GM21723 (cell line): Measurements from ENCODE around the gene NDE1.
"Not testable (repeated sequence)": the region's sequence is repeated elsewhere in the genome, so short reads cannot be mapped to it uniquely, and the experiment has no call there.

ENCODE experiments used
- ATAC-seq: cut with Tn5 transposase; IDR thresholded peaks from one replicate; pipeline ENCODE4 v1.9.1; 2021; ENCODE audit warnings: mild to moderate bottlenecking, moderate library complexity; ENCODE audit not compliant: unreplicated experiment

Gene NDE1

GRCh38 chr16:15691046-15691445 is 41.0 kb downstream of the NDE1 start:
- ATAC-seq, result no peak

GRCh38 chr16:15692508-15692907 is 42.5 kb downstream of the NDE1 start:
- not testable (repeated sequence) for ATAC-seq

DNA sequence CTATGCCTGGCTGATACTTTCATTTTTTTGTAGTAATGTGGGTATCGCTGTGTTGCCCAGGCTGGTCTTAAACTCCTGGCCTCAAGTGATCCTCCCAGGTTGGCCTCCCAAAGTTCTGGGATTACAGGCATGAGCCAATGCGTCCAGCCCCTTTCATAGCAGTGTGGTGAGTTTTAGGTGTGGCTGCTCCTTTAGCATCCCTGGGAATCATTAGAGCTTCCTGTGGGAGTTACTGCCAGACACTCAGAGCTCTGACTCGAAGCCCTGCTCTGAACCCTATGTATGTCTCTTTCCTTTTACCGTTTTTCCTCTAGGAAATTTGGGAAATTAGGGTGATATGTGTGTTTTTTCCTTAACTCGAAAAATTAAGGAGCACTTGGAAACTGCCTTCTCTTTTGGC is 44.5 kb downstream of the NDE1 start:
- ATAC-seq, result no peak

DNA sequence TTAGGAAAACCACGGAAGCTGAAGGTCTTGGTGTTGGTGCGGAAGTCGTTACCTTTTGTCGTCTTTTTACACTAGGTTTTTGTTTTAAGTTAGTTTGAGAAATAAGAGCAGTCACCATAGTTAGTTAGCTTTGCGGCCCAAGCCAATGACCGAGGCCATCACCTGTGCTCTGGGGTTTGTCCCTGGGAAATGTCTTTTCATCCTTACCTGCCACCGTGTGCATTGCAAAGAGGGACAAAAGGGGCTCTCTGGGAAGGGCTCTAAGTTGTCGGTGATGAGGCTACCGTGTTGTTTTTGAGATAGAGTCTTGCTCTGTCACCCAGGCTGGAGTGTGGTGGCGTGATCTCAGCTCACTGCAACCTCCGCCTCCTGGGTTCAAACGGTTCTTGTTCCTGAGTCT is 49.8 kb downstream of the NDE1 start:
- no peak for ATAC-seq

DNA sequence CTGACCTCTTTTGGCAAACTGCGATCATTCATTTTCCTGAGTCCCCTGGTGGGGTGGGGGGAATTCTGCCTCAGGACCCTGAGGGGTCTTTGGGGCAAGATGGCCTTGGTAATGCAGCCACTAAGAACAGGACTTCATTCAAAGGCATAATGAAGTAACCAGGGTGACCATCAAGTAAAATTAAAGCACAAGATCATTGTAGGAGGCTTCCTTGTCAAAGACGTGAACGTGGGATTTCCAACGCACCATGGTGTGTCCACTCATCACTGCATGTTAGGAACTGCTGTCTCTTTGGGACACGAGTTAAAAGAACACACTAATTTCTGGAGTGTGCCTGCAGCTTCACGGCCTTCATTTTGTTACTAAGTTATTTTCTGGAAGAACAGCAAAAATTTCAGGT is 51.3 kb downstream of the NDE1 start:
- ATAC-seq, result no peak

DNA sequence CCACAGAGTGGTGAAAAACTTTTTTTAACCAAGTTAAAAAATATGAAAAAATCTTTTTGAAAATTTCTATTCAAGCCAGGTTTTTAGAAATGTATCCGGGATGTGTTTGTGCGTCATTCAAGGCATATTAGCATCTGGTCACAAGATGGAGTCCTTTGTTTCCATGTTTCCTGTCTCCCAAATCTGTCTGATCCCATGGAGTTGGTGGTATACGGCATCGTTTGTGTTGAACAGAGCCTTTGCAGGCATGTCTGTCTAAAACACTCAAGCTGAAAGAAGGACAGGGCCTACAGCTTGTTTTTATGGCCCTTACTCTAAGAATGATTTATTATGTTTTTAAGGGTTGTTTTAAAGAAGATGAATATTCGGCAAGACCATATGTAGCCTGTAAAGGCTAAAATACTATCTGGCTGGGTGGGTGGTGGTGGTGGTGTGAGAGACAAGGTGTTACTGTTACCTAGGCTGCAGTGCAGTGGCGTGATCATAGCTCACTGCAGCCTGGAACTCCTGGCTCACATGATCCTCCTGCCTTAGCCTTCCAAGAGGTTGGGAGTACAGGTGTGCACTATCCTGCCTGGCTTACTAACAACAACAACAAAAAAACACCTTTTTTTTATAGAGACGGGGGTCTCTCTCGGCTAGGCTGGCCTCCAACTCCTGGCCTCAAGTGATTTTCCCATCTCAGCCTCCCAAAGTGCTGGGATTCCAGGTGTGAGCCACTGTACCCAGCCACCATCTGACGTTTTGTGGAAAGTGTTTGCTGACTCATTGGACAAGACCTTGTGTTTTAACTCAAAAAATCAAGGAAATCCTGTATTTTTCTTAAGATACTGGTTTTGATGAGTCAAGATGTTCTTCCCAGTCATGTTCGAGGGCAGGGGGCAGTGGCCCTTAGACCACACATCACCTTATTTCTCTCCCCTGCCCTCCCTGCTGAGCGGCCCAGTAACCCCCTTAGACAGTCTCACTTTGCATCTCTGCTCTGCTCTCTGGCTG is 52.2 kb downstream of the NDE1 start:
- ATAC-seq, result no peak

GRCh38 chr16:15703029-15703736 is 53.1 kb downstream of the NDE1 start:
- ATAC-seq, result no peak

DNA sequence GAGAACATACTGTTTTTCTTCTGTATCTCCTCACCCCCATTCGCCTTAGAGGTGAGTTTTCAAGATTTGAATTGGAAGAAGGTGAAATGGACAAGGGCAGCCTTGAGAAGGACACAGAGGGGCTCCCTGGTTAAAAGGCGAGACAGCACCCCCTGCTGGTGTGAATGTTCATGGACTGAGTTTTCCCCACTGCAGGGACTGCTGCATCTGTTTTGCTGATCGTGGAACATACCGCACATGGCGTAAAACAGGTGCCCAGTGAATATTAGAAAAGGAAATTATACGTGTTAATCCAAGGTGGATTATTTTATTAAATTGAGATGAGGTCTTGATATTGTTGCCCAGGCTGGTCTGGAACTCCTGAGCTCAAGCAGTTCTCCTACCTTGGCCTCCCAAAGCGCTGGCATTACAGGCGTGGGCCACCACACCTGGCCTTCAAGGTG is 54.5 kb downstream of the NDE1 start:
- ATAC-seq, result no peak

DNA sequence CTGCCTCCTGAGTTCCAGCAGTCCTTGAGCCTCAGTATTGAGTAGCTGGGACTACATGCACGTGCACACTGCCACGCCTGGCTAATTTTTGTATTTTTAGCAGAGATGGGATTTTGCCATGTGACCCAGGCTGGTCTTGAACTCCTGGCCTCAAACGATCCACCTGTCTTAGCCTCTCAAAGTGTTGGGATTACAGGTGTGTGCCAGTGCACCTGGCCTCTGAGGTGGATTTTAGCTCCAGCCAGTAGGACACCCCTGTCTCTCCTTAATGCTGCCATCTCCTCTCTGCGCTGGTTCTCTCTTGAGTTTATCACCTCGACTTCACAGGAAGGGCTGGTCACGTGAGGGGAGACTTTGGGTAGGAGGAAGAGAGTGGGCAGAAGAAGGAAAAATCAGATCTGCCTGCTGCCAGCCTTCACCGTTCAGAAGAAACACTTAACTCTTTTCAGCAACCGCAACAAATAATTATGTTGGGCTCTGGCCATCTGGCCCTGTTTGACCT is 55.1 kb downstream of the NDE1 start:
- ATAC-seq, result no peak

DNA sequence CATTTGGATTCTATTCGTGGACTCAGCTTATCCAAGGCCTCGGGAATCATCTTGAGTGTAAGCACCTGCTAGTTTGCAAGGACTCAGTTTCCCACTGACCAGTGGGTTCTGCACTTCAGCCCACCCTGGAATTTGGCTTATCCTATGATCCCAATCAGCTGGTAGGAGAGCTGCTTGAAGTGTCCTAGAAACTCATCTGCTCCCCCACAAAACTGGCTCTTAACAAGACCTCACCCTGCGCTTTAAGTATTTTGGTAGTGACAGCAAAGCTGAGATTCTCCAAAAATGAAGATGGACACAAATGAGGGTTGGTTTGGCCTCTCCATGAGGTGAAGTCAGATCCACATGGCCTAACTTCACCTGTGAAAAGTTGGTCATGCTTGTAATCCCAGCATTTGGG is 57.3 kb downstream of the NDE1 start:
- ATAC-seq, result no peak

- no peak for ATAC-seq
Measured at GRCh38 chr16:15708096-15708495, 58.1 kb downstream of the NDE1 start.

GRCh38 chr16:15708997-15709396 is 59.0 kb downstream of the NDE1 start:
- ATAC-seq, result no peak

- ATAC-seq, result no peak
Measured at GRCh38 chr16:15714393-15715172, 64.5 kb downstream of the NDE1 start.

- ATAC-seq, result no peak
Measured at GRCh38 chr16:15715221-15715620, 65.2 kb downstream of the NDE1 start.

- ATAC-seq, result no peak
Measured at GRCh38 chr16:15716694-15717447, 66.8 kb downstream of the NDE1 start.

GRCh38 chr16:15721018-15721417 is 71.0 kb downstream of the NDE1 start:
- no peak for ATAC-seq

DNA sequence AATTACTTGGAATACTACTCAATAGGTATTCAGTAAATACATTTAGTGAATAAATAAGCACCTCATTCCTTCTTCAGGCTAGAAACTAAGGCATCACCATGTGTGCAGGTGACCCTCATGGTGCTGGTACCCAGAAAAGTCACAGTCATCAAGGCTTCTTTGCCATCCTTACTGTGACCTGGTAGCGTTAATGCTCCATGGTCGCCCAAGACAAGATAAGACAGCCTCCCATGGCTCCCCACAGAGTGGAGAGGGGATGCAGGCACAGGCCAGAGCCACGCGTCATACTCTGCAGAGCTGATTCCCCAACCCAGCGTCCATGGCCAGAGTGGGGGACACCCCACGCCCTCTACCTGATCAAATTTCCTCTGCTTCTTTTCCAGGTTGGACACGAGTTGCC is 73.8 kb downstream of the NDE1 start:
- no peak for ATAC-seq

- ATAC-seq, result no peak
Measured at GRCh38 chr16:15725641-15726240, 75.7 kb downstream of the NDE1 start.

GRCh38 chr16:15726715-15727114 is 76.7 kb downstream of the NDE1 start:
- ATAC-seq, result no peak

DNA sequence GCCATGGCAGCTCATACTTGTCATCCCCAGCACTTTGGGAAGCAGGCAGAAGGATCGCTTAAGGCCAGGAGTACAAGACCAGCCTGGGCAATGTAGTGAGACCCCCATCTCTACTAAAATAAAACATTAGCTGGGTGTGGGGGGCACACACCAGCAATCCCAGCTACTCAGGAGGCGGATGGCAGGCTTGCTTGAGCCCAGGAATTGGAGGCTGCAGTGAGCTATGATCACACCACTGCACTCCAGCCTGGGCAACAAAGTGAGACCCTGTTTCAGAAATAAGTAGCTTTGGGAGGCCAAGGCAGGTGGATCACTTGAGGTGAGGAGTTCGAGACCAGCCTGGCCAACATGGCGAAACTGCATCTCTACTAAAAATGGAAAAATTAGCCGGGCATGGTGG is 77.7 kb downstream of the NDE1 start:
- ATAC-seq, result not testable (repeated sequence)
